ENCODE data around the gene ANKRD16. TPM values are rescaled to one million over a fixed set of nuclear protein-coding genes. Genes with fewer than 3 reads are reported as not detected.

The ANKRD16 gene
- polyA plus RNA-seq, 1 donor from 2014 or later = 14.2 TPM

DNA sequence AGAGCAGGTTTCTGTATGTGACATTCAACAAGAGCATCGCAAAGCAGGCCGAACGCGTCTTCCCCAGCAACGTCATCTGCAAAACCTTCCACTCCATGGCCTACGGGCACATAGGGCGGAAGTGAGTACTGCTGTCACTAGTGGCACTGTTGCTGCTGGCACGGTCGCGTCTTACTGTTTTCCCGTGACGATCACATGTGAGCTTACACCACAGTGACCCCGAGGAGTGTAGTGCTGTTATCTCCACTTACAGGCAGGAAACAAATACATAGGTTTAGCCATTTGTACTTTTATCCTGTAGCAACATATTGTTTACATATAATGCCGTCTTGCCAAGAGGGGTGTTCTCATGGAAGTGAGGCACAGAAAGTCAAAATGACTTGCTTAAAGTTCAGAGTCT lies 25.8 kb upstream of the ANKRD16 start:
- H3F3A ChIP-seq (ENCODE audit: insufficient read depth, low read length, poor library complexity, severe bottlenecking) = no peaks in the 10 kb centered on the region
- H3K27me3 ChIP-seq (ENCODE audit: insufficient read depth, low read depth, low read length) = no peaks in the 10 kb centered on the region
- TF ChIP-seq EZH2 (IDR thresholded peaks at IDR 0.05; ENCODE audit: borderline replicate concordance, insufficient read depth, low read length, poor library complexity, severe bottlenecking) (no peak), TAF1 (IDR thresholded peaks at IDR 0.05; ENCODE audit: low read depth) (no peak), MXI1 (conservative IDR thresholded peaks at IDR 0.05; ENCODE audit: poor library complexity, severe bottlenecking) (no peak), RAD21 (conservative IDR thresholded peaks at IDR 0.05) (no peak), SMC3 (conservative IDR thresholded peaks at IDR 0.05; ENCODE audit: poor library complexity) (no peak), POLR2AphosphoS5 (IDR thresholded peaks at IDR 0.05) (no peak), EP300 (conservative IDR thresholded peaks at IDR 0.05; ENCODE audit: poor library complexity, severe bottlenecking) (no peak)
- TF ChIP-seq, protein P1, sequence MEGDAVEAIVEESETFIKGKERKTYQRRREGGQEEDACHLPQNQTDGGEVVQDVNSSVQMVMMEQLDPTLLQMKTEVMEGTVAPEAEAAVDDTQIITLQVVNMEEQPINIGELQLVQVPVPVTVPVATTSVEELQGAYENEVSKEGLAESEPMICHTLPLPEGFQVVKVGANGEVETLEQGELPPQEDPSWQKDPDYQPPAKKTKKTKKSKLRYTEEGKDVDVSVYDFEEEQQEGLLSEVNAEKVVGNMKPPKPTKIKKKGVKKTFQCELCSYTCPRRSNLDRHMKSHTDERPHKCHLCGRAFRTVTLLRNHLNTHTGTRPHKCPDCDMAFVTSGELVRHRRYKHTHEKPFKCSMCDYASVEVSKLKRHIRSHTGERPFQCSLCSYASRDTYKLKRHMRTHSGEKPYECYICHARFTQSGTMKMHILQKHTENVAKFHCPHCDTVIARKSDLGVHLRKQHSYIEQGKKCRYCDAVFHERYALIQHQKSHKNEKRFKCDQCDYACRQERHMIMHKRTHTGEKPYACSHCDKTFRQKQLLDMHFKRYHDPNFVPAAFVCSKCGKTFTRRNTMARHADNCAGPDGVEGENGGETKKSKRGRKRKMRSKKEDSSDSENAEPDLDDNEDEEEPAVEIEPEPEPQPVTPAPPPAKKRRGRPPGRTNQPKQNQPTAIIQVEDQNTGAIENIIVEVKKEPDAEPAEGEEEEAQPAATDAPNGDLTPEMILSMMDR (IDR thresholded peaks at IDR 0.05; ENCODE audit: poor library complexity, severe bottlenecking) = no peak
- TF ChIP-seq, protein P2, sequence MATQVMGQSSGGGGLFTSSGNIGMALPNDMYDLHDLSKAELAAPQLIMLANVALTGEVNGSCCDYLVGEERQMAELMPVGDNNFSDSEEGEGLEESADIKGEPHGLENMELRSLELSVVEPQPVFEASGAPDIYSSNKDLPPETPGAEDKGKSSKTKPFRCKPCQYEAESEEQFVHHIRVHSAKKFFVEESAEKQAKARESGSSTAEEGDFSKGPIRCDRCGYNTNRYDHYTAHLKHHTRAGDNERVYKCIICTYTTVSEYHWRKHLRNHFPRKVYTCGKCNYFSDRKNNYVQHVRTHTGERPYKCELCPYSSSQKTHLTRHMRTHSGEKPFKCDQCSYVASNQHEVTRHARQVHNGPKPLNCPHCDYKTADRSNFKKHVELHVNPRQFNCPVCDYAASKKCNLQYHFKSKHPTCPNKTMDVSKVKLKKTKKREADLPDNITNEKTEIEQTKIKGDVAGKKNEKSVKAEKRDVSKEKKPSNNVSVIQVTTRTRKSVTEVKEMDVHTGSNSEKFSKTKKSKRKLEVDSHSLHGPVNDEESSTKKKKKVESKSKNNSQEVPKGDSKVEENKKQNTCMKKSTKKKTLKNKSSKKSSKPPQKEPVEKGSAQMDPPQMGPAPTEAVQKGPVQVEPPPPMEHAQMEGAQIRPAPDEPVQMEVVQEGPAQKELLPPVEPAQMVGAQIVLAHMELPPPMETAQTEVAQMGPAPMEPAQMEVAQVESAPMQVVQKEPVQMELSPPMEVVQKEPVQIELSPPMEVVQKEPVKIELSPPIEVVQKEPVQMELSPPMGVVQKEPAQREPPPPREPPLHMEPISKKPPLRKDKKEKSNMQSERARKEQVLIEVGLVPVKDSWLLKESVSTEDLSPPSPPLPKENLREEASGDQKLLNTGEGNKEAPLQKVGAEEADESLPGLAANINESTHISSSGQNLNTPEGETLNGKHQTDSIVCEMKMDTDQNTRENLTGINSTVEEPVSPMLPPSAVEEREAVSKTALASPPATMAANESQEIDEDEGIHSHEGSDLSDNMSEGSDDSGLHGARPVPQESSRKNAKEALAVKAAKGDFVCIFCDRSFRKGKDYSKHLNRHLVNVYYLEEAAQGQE (IDR thresholded peaks at IDR 0.05; ENCODE audit: borderline replicate concordance) = no peak
- no peak overlapping the region for H3K9ac ChIP-seq (ENCODE audit: low read length)
- no peak overlapping the region for H3K4me2 ChIP-seq (ENCODE audit: low read length)
- H4K20me1 ChIP-seq (ENCODE audit: insufficient read depth) = no peaks in the 10 kb centered on the region
- no peak overlapping the region for H3K4me3 ChIP-seq (ENCODE audit: low read length)
- no peak overlapping the region for H2AFZ ChIP-seq (ENCODE audit: low read depth, low read length)
- no peaks in the 10 kb centered on the region for H3K9me3 ChIP-seq (ENCODE audit: low read length)
- no peak overlapping the region for H3K27ac ChIP-seq (ENCODE audit: low read length)
- no peaks in the 10 kb centered on the region for H3K79me2 ChIP-seq (replicated peaks; ENCODE audit: insufficient read depth, low read length)
- H3K36me3 ChIP-seq (ENCODE audit: insufficient read depth, low read length) = peaks cover 22% of the 10 kb centered on the region
- no peaks in the 10 kb centered on the region for H3K9me2 ChIP-seq (ENCODE audit: insufficient read depth, low read length)

DNA sequence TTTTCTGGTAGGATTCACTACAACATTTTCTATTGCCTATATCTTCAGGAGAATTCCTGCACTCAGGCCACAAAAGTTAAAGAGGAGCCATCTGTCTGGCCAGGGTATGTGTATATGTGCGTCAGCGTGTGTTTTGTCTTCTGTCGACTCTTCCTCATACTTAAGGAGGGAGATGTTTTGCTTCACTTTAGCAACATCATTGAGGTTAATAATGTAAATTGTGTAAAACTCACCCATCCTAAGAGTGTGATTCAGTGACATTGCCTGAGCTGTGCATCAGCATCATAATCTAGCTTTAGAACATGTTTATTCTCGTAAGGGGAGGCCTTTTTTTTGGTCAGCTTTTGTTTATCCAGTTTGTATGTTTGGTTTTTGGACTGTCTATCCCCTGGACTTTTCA lies 24.0 kb upstream of the ANKRD16 start:
- peaks cover 22% of the 10 kb centered on the region for H3K36me3 ChIP-seq (ENCODE audit: insufficient read depth, low read length)

More for the DNA sequence above, 24.0 kb upstream of the ANKRD16 start:
- H3K9me2 ChIP-seq (ENCODE audit: insufficient read depth, low read length) = no peaks in the 10 kb centered on the region
- no peaks in the 10 kb centered on the region for H3K9me3 ChIP-seq (ENCODE audit: low read length)
- no peak overlapping the region for H2AFZ ChIP-seq (ENCODE audit: low read depth, low read length)
- H4K20me1 ChIP-seq (ENCODE audit: insufficient read depth) = no peaks in the 10 kb centered on the region
- no peak overlapping the region for H3K4me2 ChIP-seq (ENCODE audit: low read length)
- no peak overlapping the region for H3K4me3 ChIP-seq (ENCODE audit: low read length)
- H3K27me3 ChIP-seq (ENCODE audit: insufficient read depth, low read depth, low read length) = no peaks in the 10 kb centered on the region
- H3K9ac ChIP-seq (ENCODE audit: low read length) = no peak overlapping the region
- H3K79me2 ChIP-seq (replicated peaks; ENCODE audit: insufficient read depth, low read length) = no peaks in the 10 kb centered on the region
- H3F3A ChIP-seq (ENCODE audit: insufficient read depth, low read length, poor library complexity, severe bottlenecking) = no peaks in the 10 kb centered on the region
- TF ChIP-seq POLR2AphosphoS5 (IDR thresholded peaks at IDR 0.05) (no peak), EP300 (conservative IDR thresholded peaks at IDR 0.05; ENCODE audit: poor library complexity, severe bottlenecking) (no peak), MXI1 (conservative IDR thresholded peaks at IDR 0.05; ENCODE audit: poor library complexity, severe bottlenecking) (no peak), RAD21 (conservative IDR thresholded peaks at IDR 0.05) (no peak)
- TF ChIP-seq, protein P1 (IDR thresholded peaks at IDR 0.05; ENCODE audit: poor library complexity, severe bottlenecking) = no peak
- no peak overlapping the region for H3K27ac ChIP-seq (ENCODE audit: low read length)
